ENCODE results near the gene BAIAP3. TPM values are rescaled to one million over a fixed set of nuclear protein-coding genes. Genes with fewer than 3 reads are reported as not detected.

Gene BAIAP3
- total and polyA plus RNA-seq, 2 of the 8 experiments (the other 6 are each of a cell fraction or from before 2014, with no cell fraction given) = 2.9 to 6.8 TPM

GRCh38 chr16:1347286-1347855 is 13.9 kb downstream of the BAIAP3 start:
- TF ChIP-seq POLR2A (IDR thresholded peaks at IDR 0.05; ENCODE audit: control extremely low read depth in 1 of 2, low read depth in 2 of 2, low read length in 2 of 2) (no peak), GTF2F1 (IDR thresholded peaks at IDR 0.05; ENCODE audit: borderline replicate concordance, low read depth, low read length) (no peak), TAF1 (IDR thresholded peaks at IDR 0.05; ENCODE audit: low read depth, low read length) (no peak), JUND (IDR thresholded peaks at IDR 0.05; ENCODE audit: low read length) (no peak), BACH1 (IDR thresholded peaks at IDR 0.05; ENCODE audit: low read length) (no peak), SP2 (IDR thresholded peaks at IDR 0.05; ENCODE audit: low read length) (no peak)
- ChIA-PET CTCF (ENCODE audit: partially characterized antibody) (interaction anchor here (0.6 to 11.1 kb wide), 12 partner anchors 9 to 712 kb away, joined by 3 to 52 read pairs (median 3); partner anchors contain the start of gene BAIAP3), POLR2A (ENCODE audit: partially characterized antibody) (interaction anchor here (0.6 to 3.0 kb wide), 6 partner anchors 10 to 432 kb away, joined by 3 to 19 read pairs (median 4); no protein-coding TSS in a partner anchor)
- FAIRE-seq = no peak
- Histone ChIP-seq H3K4me3 (ENCODE audit: extremely low read depth in 1 of 4, insufficient read depth in 2 of 4, low read depth in 3 of 4, low read length in 4 of 4) (no peak overlapping the region), H2AFZ (ENCODE audit: low read length) (no peak overlapping the region), H4K5ac (ENCODE audit: insufficient read length, low read depth, low read length) (no peak overlapping the region), H3K27me3 (replicated peaks in 1 of 4; ENCODE audit: control insufficient read depth in 3 of 4, extremely low read depth in 1 of 4, insufficient read depth in 3 of 4, low read length in 3 of 4) (peaks cover 0 to 2% (median 0%) of the 10 kb centered on the region in 4 experiments; a peak in 2 of 7 replicates), H3K23ac (ENCODE audit: insufficient read length) (no peak overlapping the region), H3K36me3 (ENCODE audit: control insufficient read depth in 2 of 4, insufficient read depth in 4 of 4, low read length in 3 of 4) (peaks cover 4 to 9% (median 5%) of the 10 kb centered on the region in 4 experiments; a peak in 4 of 8 replicates), H3K79me1 (ENCODE audit: low read depth, low read length) (0 out of 2 replicates have a peak, but pooled peaks cover 6% of the 10 kb centered on the region), H3K4me2 (ENCODE audit: insufficient read depth in 1 of 2, low read depth in 2 of 2, low read length in 2 of 2) (no peak overlapping the region), H3K9me3 (ENCODE audit: insufficient read depth in 2 of 2, low read depth in 1 of 2, low read length in 1 of 2) (no peaks in the 10 kb centered on the region), H3K27ac (ENCODE audit: low read depth, low read length) (no peak overlapping the region), H4K91ac (replicated peaks; ENCODE audit: insufficient read length, low read length) (no peak overlapping the region), H3K79me2 (ENCODE audit: control insufficient read depth in 1 of 2, insufficient read depth in 2 of 2, low read length in 2 of 2) (peaks cover 0 to 13% of the 10 kb centered on the region in 2 experiments; a peak in 2 of 4 replicates), H4K20me1 (replicated peaks in 1 of 2; ENCODE audit: control insufficient read depth in 1 of 2, insufficient read depth in 2 of 2, low read length in 2 of 2) (peaks cover 0 to 12% of the 10 kb centered on the region in 2 experiments), H2BK15ac (ENCODE audit: low read length) (no peak overlapping the region), H3K23me2 (ENCODE audit: low read depth, low read length) (peaks cover 15% of the 10 kb centered on the region), H2BK12ac (ENCODE audit: low read depth, low read length) (no peak overlapping the region), H2BK120ac (replicated peaks; ENCODE audit: low read depth, low read length) (no peak overlapping the region), H3K56ac (replicated peaks; ENCODE audit: insufficient read length, low read depth, low read length) (no peak overlapping the region), H3K18ac (ENCODE audit: extremely low read depth, low read length) (no peak overlapping the region), H4K8ac (ENCODE audit: extremely low read depth, insufficient read depth, low read length) (no peak overlapping the region), H3K9ac (replicated peaks in 1 of 4; ENCODE audit: extremely low read depth in 1 of 4, low read depth in 3 of 4, low read length in 3 of 4) (no peak overlapping the region), H3K4me1 (replicated peaks in 1 of 4; ENCODE audit: control insufficient read depth in 3 of 4, insufficient read depth in 4 of 4, low read length in 3 of 4) (peaks cover 0 to 18% (median 7%) of the 10 kb centered on the region in 4 experiments; a peak in 5 of 7 replicates), H2AK5ac (ENCODE audit: low read depth, low read length) (no peak overlapping the region), H3K14ac (ENCODE audit: insufficient read length) (no peak overlapping the region), H2BK5ac (ENCODE audit: low read depth, low read length) (no peak overlapping the region), H3K4ac (replicated peaks; ENCODE audit: insufficient read length, low read depth, low read length) (no peak overlapping the region), H2BK20ac (ENCODE audit: low read length) (no peak overlapping the region)
- WGBS, 2 experiments (ENCODE audit: extremely low coverage in 1 of 2, insufficient coverage in 1 of 2, insufficient read length in 1 of 2, insufficient replicate concordance in 2 of 2, low coverage in 1 of 2, low lambda C conversion rate in 2 of 2, missing lambda C conversion rate in 1 of 2) = 88% methylated on average over 25 of the region's 31 CpGs; no CpG with 5 or more reads in 1 of the 2 experiments
- DNase-seq (ENCODE audit: low read depth in 1 of 2, low spot score in 2 of 2) = no peak
